Measurements from ENCODE around the gene CHD9.

- TF ChIP-seq MYNN (tag by site-specific recombination; IDR thresholded peaks at IDR 0.05; ENCODE audit: borderline replicate concordance): no peak
- TF ChIP-seq ZNF580 (tag by site-specific recombination; IDR thresholded peaks at IDR 0.05): no peak
Measured at GRCh38 chr16:53081032-53081424, 26.2 kb downstream of the CHD9 start.

Measured in HEK293 (cell line).